GM10847 (cell line): ENCODE measurements around the gene IGFN1.

Experiments used
- POLR2A ChIP-seq: IDR thresholded peaks from 2 replicates; pipeline ENCODE4 v1.6.1; 2011; ENCODE audit not compliant: insufficient read length; ENCODE audit errors: extremely low read depth

Gene IGFN1

GRCh38 chr1:201241736-201242135 is 51.1 kb downstream of the IGFN1 start:
- TF ChIP-seq POLR2A: no peak

GRCh38 chr1:201245082-201245481 is 54.5 kb downstream of the IGFN1 start:
- TF ChIP-seq POLR2A: no peak

- no peak for TF ChIP-seq POLR2A
Observed at GRCh38 chr1:201248721-201249559, 58.3 kb downstream of the IGFN1 start.

- no peak for TF ChIP-seq POLR2A
Observed at GRCh38 chr1:201250326-201251011, 59.8 kb downstream of the IGFN1 start.

- TF ChIP-seq POLR2A: no peak
Observed at GRCh38 chr1:201251411-201251810, 60.8 kb downstream of the IGFN1 start.

- TF ChIP-seq POLR2A: no peak
Observed at GRCh38 chr1:201251851-201252430, 61.3 kb downstream of the IGFN1 start.

GRCh38 chr1:201252944-201253371 is 62.3 kb downstream of the IGFN1 start:
- no peak for TF ChIP-seq POLR2A

- no peak for TF ChIP-seq POLR2A
Observed at GRCh38 chr1:201253411-201253810, 62.8 kb downstream of the IGFN1 start.

GRCh38 chr1:201253906-201254624 is 63.4 kb downstream of the IGFN1 start:
- TF ChIP-seq POLR2A: no peak

- TF ChIP-seq POLR2A: no peak
Observed at GRCh38 chr1:201254625-201255478, 64.2 kb downstream of the IGFN1 start.

GRCh38 chr1:201255479-201256362 is 65.1 kb downstream of the IGFN1 start:
- TF ChIP-seq POLR2A: no peak

- no peak for TF ChIP-seq POLR2A
Observed at GRCh38 chr1:201258763-201259230, 68.2 kb downstream of the IGFN1 start.

- no peak for TF ChIP-seq POLR2A
Observed at GRCh38 chr1:201259476-201260235, 69.0 kb downstream of the IGFN1 start.
